Occipital lobe (tissue), 2 donors: ENCODE results near the gene XPR1. TPM values are rescaled to one million over a fixed set of nuclear protein-coding genes. Genes with fewer than 3 reads are reported as not detected.
"Not testable (repeated sequence)": the region's sequence is repeated elsewhere in the genome, so short reads cannot be mapped to it uniquely, and the experiment has no call there.

Source experiments
- DNase-seq: peaks from one replicate; lab custom pipeline; 2025; lab: John Stamatoyannopoulos, UW
- total RNA-seq: library from RNA; depleted of rRNA; stranded (reverse); fragments of >200 nt; gene quantifications from one replicate; pipeline ENCODE4 v1.2.3, GENCODE V29; 2014

Gene XPR1
- total RNA-seq, 1 donor from 2014 or later, result 370 TPM

DNA sequence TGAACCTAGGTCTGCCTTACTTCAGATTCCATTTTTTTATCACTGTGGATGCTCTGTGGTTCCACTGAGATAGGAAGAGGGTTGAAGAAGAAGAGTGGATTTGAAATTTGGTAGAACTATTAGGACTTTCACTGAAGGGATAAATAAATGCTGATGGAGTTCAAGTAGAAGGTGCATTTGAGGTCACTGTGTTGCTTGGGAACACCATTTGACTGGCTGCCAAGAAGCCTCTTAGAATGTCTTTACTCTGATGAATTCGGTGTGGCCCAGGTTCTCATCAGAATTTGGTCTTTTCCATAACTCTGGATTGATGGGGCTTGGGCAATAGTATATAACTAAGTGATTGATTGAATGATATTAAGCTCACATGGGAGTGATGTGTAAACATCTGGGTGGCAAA lies 11.9 kb downstream of the XPR1 start:
- DNase-seq, result no peak

DNA sequence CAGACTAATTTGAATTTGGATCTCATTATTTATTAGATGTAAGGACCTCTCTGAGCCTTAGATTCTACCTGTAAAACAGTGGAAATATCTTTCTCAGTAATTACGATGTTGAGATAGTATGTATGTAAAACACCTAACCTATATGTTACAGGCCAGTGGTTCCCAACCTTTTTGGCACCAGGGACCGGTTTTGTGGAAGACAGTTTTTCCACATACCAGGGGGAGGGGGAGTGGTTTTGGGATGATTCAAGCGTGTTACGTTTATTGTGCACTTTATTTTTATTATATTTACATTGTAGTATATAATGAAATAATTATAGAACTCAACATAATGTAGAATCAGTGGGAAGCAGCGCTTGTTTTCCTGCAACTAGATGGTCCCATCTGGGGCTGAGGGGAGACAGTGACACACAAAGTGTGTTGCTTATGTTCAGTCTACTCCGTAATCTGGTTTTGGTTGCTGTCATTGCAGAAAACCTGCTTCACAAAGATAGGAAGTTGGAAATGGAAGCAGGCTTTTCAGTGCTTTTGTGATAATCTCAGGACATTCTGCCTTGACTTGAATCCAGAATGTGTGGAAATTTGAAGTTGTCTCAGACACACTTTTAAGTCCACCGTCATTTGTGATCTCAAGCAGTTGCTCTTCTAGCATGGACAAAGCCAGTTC lies 12.8 kb downstream of the XPR1 start:
- no peak for DNase-seq

DNA sequence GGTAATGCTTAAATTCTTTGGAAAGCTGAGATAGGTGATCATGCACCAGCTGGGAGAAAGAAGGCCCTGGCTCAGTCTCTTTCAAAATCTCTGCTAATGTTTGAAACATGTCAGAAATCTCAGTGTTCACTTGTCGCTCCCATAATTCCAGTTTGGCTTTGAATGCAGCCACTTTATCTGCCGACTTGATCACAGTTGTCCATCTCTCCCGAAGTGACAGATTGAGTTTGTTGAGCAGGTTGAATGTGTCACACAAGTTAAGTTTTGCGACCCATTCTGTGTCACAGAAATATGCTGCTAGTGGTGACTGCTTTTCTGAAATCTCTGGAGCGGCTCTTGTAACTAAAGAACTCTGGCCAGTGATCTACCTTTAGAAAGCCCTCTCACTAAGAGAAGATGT lies 13.4 kb downstream of the XPR1 start:
- DNase-seq, result not testable (repeated sequence)

DNA sequence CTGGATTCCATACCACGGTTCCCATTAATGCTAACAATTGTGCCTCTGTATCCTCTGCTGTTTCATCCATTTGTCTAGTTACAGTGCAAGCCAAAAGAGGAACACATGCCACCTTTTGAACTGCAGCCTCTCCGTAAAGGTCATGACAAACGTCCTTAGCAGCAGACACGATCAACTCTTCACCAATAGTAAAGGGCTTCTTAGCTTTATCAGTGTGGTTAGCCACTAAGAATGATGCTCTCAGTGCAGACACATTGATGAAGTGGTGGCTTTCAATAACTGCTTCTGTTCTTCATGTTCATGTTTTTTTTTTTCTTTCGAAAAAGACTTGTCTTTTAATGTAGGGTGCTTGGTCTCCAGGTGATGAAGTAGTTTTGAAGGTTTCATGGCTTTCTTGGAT lies 14.3 kb downstream of the XPR1 start:
- no peak for DNase-seq

DNA sequence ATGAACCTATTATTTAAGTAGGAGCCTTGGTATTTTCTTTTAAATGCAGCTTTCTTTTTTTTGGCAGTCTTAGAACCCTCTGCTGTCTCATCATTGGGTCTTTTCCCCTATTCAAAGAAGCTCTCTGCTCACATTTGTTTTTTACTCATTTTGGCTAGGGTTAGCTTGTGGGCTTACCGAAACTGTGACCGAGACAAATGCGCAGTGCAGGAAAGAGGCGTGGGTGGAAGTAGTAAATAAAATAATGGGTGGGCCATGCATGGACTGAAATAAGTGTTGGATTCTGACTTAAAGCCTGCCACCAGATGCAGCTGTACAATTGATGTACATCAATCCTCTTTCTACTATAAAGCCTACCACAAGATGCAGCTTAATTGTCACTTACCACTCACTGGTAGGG lies 14.7 kb downstream of the XPR1 start:
- no peak for DNase-seq

DNA sequence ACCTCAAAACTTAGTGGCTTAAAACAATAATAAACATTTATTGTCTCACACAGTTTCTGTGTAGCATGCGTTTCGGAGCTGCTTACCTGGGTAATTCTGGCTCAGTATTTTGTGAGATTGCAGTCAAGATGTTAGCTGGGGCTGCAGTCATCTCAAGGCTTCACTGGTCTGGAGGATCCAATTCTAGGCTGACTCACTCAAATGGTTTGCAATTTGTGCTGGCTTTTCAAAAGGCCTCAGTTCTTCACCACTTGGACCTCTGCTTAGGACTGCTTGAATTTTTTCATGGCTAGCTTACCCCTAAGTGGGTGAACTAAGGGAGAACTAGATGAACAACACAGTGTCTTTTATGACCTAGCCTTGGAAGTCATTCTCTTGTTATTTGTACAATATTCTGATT lies 21.0 kb downstream of the XPR1 start:
- no peak for DNase-seq

DNA sequence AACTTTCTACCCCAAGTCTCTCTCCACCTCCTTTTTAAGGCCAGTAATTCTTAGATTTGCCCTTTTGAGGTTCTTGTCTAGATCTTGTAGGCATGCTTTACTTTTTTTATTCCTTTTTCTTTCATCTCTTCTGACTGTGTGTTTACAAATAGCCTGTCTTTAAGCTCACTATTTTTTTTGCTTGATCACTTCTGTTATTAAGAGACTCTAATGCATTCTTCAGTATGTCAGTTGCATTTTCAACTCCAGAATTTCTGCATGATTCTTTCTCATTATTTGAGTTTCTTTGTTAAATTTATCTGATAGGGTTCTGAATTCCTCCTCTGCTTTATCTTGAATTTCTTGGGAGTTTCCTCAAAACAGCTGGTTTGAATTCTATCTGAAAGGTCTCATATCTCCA lies 30.9 kb downstream of the XPR1 start:
- DNase-seq, result no peak

DNA sequence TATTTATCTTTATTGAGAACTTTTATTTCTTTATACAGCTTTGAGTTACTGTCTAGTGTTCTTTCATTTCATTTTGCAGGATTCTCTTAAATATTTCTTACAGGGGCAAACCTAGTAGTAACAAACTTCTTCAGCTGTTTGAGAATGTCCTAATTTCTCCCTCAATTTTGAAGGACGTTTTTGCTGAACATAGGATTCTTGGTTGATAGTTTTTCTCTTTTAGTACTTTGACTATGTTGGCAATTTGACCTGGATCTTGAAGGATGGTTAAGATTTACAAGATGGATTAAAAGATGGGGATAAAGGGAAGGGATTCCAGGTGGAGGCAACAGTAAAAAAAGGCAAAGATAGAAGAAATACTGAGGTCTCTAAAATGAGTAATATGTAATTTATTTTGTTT lies 38.9 kb downstream of the XPR1 start:
- no peak for DNase-seq

DNA sequence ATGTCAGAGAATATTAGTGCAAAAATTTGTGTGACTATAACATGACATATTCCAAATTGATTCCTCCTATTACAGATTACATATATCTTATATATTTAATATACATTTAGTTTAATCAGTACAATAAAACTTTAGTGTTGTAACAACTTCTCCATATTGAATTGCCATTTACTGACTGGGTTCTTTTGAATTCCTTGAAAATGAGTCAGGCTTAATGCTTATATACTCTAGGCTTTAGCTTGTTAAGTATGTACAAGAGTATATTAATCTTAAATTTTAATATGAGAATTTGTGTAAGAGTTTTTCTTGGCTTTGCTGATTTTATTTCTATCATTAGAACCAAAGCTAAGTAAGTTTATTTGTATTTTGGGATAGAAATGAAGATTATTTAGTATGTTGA lies 40.3 kb downstream of the XPR1 start:
- DNase-seq, result no peak

DNA sequence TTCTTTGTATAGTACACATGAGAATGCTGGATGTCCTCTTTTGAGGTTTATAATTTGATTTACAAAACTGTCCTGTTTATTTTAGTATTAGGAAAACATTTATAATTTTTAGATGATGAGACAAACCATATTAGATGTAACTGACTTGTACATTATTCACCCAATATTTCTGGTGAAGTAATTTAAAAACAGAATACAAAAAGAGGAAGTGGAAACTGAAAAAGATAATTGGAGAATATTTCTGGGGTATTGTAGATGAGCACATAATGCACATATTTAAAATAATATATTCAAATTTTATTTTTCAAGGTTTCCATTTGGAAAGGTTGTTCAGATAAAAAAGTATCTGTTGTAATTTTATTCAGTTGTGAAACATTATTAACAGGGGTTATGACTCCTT lies 40.7 kb downstream of the XPR1 start:
- DNase-seq, result no peak

DNA sequence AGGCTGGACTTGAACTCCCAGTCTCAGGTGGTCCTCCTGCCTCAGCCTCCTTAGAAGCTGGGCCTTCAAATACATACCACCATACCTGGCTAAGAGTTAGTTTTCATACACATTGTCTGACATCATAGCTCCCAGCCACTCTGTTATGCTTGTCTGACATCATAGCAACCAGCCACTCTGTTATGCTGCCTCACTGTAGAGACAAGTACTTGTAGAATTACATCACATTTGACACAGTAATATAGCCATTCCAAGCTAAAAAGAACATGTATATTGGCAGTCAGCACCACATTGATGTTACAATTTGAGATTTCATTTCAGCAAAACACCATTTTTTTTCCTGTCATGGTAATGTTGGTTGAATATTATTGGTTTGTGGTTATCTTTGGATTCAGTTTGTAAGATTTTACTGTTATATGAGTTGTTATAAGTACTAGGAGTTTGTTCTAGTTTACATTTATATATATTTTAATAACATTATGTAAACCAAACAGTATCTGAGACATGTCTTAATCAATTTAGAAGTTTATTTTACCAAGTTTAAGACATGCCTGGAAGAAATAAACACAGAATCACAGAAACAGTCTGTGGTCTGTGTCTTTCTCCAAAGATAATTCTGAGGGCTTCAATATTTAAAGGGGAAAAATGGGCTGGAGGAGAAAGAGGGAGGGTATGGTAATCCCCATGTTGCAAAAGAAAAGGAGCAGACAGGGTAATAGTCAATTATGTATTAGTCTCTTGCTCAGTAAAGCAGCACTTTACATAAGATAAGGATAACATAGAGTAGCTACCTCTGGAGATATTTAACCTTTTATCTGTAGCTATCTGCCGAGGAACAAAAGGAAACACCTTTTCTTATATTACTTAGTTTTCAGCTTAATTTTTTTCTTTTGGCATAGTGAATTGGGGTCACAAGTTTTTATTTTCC lies 43.0 kb downstream of the XPR1 start:
- DNase-seq, result no peak

DNA sequence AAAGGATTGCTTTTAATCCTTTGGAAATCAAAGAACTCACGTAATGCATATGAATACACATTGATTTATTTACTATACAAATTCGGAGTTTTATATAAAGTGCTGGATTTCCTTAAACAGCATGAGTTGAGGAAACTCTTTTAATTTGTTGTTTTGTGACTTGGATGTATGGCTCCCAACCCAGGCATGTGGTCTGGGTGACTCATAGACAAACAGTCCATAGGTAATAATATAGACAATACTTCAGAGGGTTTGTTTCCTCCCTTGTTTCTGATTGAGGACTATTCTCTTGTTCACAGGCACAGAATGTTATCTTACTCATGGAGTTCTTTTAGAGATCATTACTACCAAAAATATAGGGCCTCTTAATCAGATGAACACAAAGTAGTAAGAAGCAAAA lies 43.8 kb downstream of the XPR1 start:
- DNase-seq, result no peak

DNA sequence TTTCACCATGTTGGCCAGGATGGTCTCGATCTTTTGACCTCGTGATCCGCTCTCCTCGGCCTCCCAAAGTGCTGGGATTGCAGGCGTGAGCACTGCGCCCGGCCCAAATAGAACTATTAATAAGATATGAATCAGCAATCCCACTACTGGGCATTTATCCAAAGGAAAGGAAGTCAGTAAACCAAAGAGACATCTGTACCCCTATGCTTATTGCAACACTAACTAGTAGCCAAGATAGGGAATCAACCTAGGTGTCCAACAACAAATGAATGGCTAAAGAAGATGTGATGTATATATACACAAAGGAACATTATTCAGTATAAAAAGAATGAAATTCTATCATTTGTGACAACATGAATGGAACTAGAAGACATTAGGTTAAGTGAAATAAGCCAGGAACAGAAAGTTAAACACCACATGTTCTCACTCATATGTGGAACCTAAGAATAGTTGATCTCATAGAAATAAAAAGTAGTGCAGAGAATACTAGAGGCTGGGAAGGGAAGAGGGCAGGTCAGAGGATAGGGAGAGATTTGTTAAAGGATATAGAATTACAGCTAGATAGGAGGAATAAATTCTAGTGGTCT lies 48.8 kb downstream of the XPR1 start:
- no peak for DNase-seq

DNA sequence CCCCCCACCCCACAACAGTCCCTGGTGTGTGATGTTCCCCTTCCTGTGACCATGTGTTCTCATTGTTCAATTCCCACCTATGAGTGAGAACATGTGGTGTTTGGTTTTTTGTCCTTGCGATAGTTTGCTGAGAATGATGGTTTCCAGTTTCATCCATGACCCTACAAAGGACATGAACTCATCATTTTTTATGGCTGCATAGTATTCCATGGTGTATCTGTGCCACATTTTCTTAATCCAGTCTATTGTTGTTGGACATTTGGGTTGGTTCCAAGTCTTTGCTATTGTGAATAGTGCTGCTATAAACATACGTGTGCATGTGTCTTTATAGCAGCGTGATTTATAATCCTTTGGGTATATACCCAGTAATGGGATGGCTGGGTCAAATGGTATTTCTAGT lies 51.3 kb downstream of the XPR1 start:
- not testable (repeated sequence) for DNase-seq

DNA sequence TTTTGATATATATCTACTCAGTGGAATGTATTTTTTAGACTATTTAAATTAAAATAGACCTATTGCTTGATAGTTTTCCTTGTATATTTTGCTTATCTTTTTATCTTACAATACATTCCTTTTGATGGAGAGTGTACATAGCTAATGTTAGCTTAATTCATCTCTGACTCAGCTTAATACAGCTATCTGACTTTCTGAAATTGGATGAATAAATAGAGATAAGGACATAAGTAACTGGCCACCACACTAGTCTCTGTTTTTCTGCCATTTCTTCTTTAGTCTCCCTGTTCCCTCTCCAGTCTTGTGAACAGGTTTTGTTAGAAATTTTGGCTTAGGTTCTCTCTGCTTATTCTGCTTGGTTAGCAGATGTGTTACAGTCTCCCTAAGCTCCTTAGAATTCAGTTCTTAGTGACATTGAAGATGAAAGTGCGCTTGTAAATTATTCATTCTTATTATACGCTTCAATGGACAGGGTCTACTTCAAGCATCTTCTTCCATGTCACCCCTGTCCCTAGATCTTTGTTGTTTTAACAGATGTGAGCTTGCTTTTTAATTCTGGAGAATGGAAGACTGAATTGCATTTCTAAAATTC lies 59.6 kb downstream of the XPR1 start:
- DNase-seq, result no peak

DNA sequence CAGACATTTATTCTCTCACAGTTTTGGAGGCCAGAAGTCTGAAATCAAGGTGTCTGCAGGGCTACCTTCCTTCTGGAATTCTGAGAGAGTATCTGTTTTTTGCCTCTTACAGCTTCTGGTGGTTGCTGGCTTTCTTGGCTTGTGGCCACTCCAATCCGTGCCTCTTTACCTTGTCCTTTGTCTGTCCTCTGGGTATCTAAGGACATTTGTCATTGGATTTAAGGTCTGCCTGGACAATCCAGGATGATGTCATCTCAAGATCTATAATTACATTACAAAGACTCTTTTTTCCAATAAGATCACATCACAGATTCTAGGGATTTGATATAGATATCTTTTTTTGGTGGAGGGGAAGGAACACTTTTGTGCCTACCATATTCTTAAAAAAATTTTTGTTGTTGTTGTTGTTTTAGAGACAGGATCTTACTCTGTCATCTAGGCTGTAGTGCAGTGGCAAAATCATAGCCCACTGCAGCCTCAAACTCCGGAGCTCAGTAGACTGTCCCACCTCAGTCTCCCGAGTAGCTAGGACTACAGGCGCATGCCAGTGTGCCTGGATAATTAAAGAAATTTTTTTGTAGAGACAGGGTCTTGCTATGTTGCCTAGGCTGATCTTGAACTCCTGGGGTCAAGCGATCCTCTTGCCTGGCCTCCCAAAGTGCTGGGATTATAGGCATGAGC lies 61.9 kb downstream of the XPR1 start:
- DNase-seq, result no peak

DNA sequence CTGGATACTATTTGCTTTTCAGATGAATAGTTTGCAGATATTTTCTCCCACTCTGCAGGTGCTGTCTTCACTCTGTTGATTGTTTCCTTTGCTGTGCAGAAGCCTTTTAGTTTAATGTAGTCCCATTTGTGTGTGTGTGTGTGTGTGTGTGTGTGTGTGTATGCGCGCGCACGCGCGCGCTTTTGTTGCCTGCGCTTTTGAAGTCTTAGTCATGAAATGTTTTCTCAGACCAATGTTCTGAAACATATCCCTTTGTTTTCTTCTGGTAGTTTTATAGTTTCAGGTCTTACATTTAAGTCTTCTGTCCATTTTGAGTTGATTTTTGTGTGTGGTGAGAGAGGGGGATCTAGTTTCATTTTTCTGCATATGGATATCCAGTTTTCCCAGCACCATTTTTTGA lies 63.5 kb downstream of the XPR1 start:
- DNase-seq, result no peak

DNA sequence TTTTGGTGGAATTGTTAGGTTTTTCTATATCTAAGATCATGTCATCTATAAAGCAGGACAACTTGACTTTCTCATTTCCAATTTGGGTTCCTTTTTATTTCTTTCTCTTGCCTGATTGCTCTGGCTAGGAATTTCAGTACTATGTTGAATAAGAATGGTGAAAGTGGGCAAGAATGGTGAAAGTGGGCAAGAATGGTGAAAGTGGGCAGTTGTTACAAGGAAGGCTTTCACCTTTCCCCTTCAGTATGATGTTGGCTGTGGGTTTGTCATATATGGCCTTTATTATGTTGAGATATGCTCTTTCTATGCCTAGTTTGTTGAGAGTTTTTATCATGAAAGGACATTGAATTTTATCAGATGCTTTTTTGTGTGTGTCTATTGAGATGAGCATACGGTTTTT lies 64.5 kb downstream of the XPR1 start:
- DNase-seq, result no peak

DNA sequence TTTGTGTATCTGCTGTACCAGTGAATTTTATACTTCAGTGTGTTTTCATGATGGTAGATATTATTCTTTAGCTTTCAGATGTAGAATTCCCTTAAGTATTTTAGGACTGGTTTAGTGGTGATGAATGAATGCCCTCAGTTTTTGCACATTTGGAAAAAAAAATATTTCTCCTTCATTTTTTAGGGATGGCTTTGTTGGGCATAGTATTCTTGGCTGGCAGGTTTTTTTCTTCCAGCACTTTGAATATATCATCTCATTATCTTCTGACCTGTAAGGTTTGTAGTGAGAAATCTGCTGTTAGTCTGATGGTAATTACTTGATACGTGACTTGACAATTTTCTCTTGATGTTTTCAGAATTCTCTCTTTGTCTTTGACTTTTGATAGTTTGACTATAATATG lies 66.8 kb downstream of the XPR1 start:
- DNase-seq, result no peak

DNA sequence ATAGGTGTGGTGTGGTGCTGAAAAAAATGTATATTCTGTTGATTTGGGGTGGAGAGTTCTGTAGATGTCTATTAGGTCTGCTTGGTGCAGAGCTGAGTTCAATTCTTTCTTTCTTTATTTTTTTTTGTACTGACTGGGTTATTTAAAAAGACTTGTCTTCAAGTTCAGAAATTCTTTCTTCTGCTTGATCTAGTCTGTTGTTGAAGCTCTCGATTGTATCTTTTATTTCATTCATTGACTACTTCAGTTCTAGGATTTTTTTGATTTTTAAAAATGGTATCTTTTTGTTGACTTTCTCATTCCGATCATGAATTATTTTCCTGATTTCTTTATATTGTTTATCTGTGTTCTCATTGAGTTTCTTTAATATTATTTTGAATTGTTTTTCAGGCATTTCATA lies 70.6 kb downstream of the XPR1 start:
- DNase-seq, result not testable (repeated sequence)

DNA sequence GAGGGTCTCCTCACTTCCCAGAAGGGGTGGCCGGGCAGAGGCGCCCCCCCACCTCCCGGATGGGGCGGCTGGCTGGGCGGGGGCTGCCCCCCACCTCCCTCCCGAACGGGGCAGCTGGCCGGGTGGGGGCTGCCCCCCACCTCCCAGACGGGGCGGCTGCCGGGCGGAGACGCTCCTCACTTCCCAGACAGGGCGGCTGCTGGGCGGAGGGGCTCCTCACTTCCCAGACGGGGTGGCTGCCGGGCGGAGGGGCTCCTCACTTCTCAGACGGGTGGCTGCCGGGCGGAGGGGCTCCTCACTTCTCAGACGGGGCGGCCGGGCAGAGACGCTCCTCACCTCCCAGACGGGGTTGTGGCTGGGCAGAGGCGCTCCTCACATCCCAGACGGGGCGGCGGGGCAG lies 78.9 kb downstream of the XPR1 start:
- not testable (repeated sequence) for DNase-seq

DNA sequence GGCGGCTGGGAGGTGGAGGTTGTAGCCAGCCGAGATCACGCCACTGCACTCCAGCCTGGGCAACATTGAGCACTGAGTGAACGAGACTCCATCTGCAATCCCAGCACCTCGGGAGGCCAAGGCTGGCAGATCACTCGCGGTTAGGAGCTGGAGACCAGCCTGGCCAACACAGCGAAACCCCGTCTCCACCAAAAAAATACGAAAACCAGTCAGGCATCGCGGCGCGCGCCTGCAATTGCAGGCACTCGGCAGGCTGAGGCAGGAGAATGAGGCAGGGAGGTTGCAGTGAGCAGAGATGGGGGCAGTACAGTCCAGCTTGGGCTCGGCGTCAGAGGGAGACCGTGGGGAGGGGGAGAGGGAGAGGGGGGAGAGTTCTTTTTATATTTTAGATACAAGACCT lies 79.4 kb downstream of the XPR1 start:
- DNase-seq, result not testable (repeated sequence)
